Kidney glomerular epithelial cell (primary cell): ENCODE results near the gene TMEM59.
"Not testable (repeated sequence)": the region's sequence is repeated elsewhere in the genome, so short reads cannot be mapped to it uniquely, and the experiment has no call there.

Experiments used
- DNase-seq: peaks from one replicate; lab custom pipeline; 2025; lab: John Stamatoyannopoulos, UW

The TMEM59 gene

GRCh38 chr1:54052431-54052933 lies 522 bp downstream of the TMEM59 start:
- DNase-seq, result peak; percentile 57

GRCh38 chr1:54051933-54052430 lies 1.0 kb downstream of the TMEM59 start:
- peak; percentile 38 for DNase-seq

- not testable (repeated sequence) for DNase-seq
Observed at GRCh38 chr1:54050435-54050834, 2.6 kb downstream of the TMEM59 start.

- no peak for DNase-seq
Observed at GRCh38 chr1:54047384-54048305, 5.4 kb downstream of the TMEM59 start.

GRCh38 chr1:54046671-54047383 lies 6.2 kb downstream of the TMEM59 start:
- no peak for DNase-seq

GRCh38 chr1:54045496-54045895 lies 7.5 kb downstream of the TMEM59 start:
- DNase-seq, result no peak

- no peak for DNase-seq
Observed at GRCh38 chr1:54041806-54042205, 11.2 kb downstream of the TMEM59 start.

- DNase-seq, result no peak
Observed at GRCh38 chr1:54037476-54037875, 15.5 kb downstream of the TMEM59 start.

- DNase-seq, result no peak
Observed at GRCh38 chr1:54028306-54029251, 24.4 kb downstream of the TMEM59 start.

GRCh38 chr1:54027848-54028247 lies 25.2 kb downstream of the TMEM59 start:
- DNase-seq, result no peak

GRCh38 chr1:54024811-54025210 lies 28.2 kb downstream of the TMEM59 start:
- DNase-seq, result not testable (repeated sequence)

- no peak for DNase-seq
Observed at GRCh38 chr1:54024358-54024757, 28.6 kb downstream of the TMEM59 start.

- DNase-seq, result not testable (repeated sequence)
Observed at GRCh38 chr1:54019562-54020176, 33.3 kb downstream of the TMEM59 start.

GRCh38 chr1:54018635-54019034 lies 34.4 kb downstream of the TMEM59 start:
- no peak for DNase-seq

GRCh38 chr1:54017979-54018378 lies 35.0 kb downstream of the TMEM59 start, which contains the start of gene LDLRAD1:
Gene LDLRAD1, minus strand, starts transcription at chr1:54018186. Its CDS starts 74 bp downstream, at chr1:54018112.
- DNase-seq, result no peak

GRCh38 chr1:54016343-54017282 lies 36.4 kb downstream of the TMEM59 start:
- DNase-seq, result peak; percentile 5

- DNase-seq, result no peak
Observed at GRCh38 chr1:54014009-54014629, 38.9 kb downstream of the TMEM59 start.

- DNase-seq, result no peak
Observed at GRCh38 chr1:54013393-54014008, 39.5 kb downstream of the TMEM59 start.

- no peak for DNase-seq
Observed at GRCh38 chr1:54012863-54013262, 40.1 kb downstream of the TMEM59 start.
